A549 (cell line): ENCODE data around the gene MITF. TPM values are rescaled to one million over a fixed set of nuclear protein-coding genes. Genes with fewer than 3 reads are reported as not detected.

ENCODE experiments used
- ATAC-seq, 2 experiments: fragments of 200-7000 bp in 1 of 2; fragments of >200 bp in 1 of 2; cut with Nextera tagmentation in 1 of 2; cut with Tn5 transposase in 1 of 2; 3 replicates each; pipeline versions ENCODE4 v1.8.0 to v1.9.1; 2018 to 2020; ENCODE audit warnings: mild to moderate bottlenecking in 1 of 2, moderate library complexity in 1 of 2
- CTCF ChIA-PET: fragments of 300-600 bp; sonication (Branson Sonifier 250); formaldehyde crosslinking; extraction: SDS; loops from one replicate; lab custom pipeline; 2021; ENCODE audit warnings: antibody characterized with exemption, inconsistent platforms; lab: Yijun Ruan, JAX
- POLR2A ChIA-PET: fragments of 350-600 bp; formaldehyde crosslinking; extraction: SDS; loops from one replicate; lab custom pipeline; 2021; ENCODE audit warnings: antibody characterized with exemption, inconsistent platforms; lab: Yijun Ruan, JAX
- DNase-seq, 2 experiments: peaks; one replicate each; pipeline versions ENCODE4 v3.0.0 to v3.0.0-alpha.2; 2011 to 2016; ENCODE audit warnings: low read depth in 1 of 2, low spot score in 1 of 2
- FAIRE-seq: peaks from 2 replicates; lab custom pipeline; 2011; peaks lifted over from hg19 to GRCh38; lab: Jason Lieb, UNC
- H3K27ac ChIP-seq, 2 experiments: fragments of >200 bp; sonication (Bioruptor Twin); formaldehyde crosslinking; 3 replicates each; pipeline ENCODE4 v1.5.1; 2016 to 2017
- H3K4me1 ChIP-seq: fragments of >200 bp; sonication (Bioruptor Twin); formaldehyde crosslinking; 3 replicates; pipeline ENCODE4 v1.6.1; 2016
- H3K4me2 ChIP-seq: fragments of >200 bp; sonication (Bioruptor Twin); formaldehyde crosslinking; 3 replicates; pipeline ENCODE4 v1.6.1; 2016
- H3K4me3 ChIP-seq: fragments of >200 bp; sonication (Bioruptor Twin); formaldehyde crosslinking; 3 replicates; pipeline ENCODE4 v1.5.1; 2016
- H3K9me3 ChIP-seq: fragments of >200 bp; sonication (Bioruptor Twin); formaldehyde crosslinking; 3 replicates; pipeline ENCODE4 v1.6.1; 2016
- CHD2 ChIP-seq: fragments of 150-350 bp; IDR thresholded peaks from 2 replicates; pipeline ENCODE4 v1.6.1; 2014; ENCODE audit warnings: low read length; ENCODE audit not compliant: partially characterized antibody
- CHD4 ChIP-seq: fragments of 200-600 bp; sonication (generic); IDR thresholded peaks from 2 replicates; pipeline ENCODE4 v1.6.1; 2016; ENCODE audit warnings: antibody characterized with exemption, mild to moderate bottlenecking, borderline replicate concordance
- ELK1 ChIP-seq: fragments of 150-350 bp; IDR thresholded peaks from 2 replicates; pipeline ENCODE4 v1.6.1; 2014; ENCODE audit warnings: low read depth, mild to moderate bottlenecking, low read length
- FOXS1 ChIP-seq: fragments of 250-450 bp; sonication (Bioruptor Pico); IDR thresholded peaks from 2 replicates; pipeline ENCODE4 v1.5.0; 2020; ENCODE audit warnings: mild to moderate bottlenecking, moderate library complexity
- HEYL ChIP-seq: fragments of 250-450 bp; sonication (Bioruptor Pico); IDR thresholded peaks from 2 replicates; pipeline ENCODE4 v1.8.0; 2021; ENCODE audit warnings: mild to moderate bottlenecking, moderate library complexity
- HMGXB4 ChIP-seq: fragments of 250-450 bp; sonication (Bioruptor Pico); IDR thresholded peaks from 2 replicates; pipeline ENCODE4 v1.5.0; 2021; ENCODE audit warnings: mild to moderate bottlenecking, moderate library complexity, borderline replicate concordance
- HOXB13 ChIP-seq: fragments of 250-450 bp; sonication (Bioruptor Pico); IDR thresholded peaks from 2 replicates; pipeline ENCODE4 v1.5.0; 2020; ENCODE audit warnings: low read depth, mild to moderate bottlenecking, moderate library complexity
- HOXB5 ChIP-seq: fragments of 250-450 bp; sonication (Bioruptor Pico); IDR thresholded peaks from 2 replicates; pipeline ENCODE4 v1.5.0; 2020; ENCODE audit warnings: mild to moderate bottlenecking, moderate library complexity
- JUNB ChIP-seq: fragments of >200 bp; sonication (Bioruptor Twin); formaldehyde crosslinking; IDR thresholded peaks from 2 replicates; pipeline ENCODE4 v1.6.1; 2016
- NFE2L2 ChIP-seq: fragments of 150-350 bp; conservative IDR thresholded peaks from 2 replicates; pipeline ENCODE4 v1.6.1; 2014; ENCODE audit warnings: low read length
- NR3C1 ChIP-seq: fragments of >200 bp; sonication (Bioruptor Twin); formaldehyde crosslinking; IDR thresholded peaks from 3 replicates; pipeline ENCODE4 v1.6.1; 2017
- POLR2A ChIP-seq: IDR thresholded peaks from 2 replicates; pipeline ENCODE4 v1.6.1; 2012; ENCODE audit warnings: mild to moderate bottlenecking, low read length
- POLR2AphosphoS2 ChIP-seq: conservative IDR thresholded peaks from 2 replicates; pipeline ENCODE4 v1.6.1; 2012; ENCODE audit warnings: low read length, improper control_type of control experiment, inconsistent platforms
- RAD21 ChIP-seq, 2 experiments: fragments of >200 bp in 1 of 2; sonication (Bioruptor Twin) in 1 of 2; formaldehyde crosslinking in 1 of 2; IDR thresholded peaks in 1 of 2; conservative IDR thresholded peaks in 1 of 2; 2 replicates in 1 of 2; 3 replicates in 1 of 2; pipeline ENCODE4 v1.6.1; 2012 to 2018; ENCODE audit warnings: inconsistent platforms in 1 of 2
- SMC3 ChIP-seq: fragments of >200 bp; sonication (Bioruptor Twin); formaldehyde crosslinking; IDR thresholded peaks from 3 replicates; pipeline ENCODE4 v1.6.1; 2018; ENCODE audit warnings: inconsistent platforms
- SREBF2 ChIP-seq: fragments of 450-650 bp; IDR thresholded peaks from 2 replicates; pipeline ENCODE4 v1.6.1; 2014; ENCODE audit warnings: mild to moderate bottlenecking, moderate library complexity
- TP53 ChIP-seq: fragments of 250-450 bp; sonication (Bioruptor Pico); IDR thresholded peaks from 2 replicates; pipeline ENCODE4 v1.5.0; 2021; ENCODE audit warnings: mild to moderate bottlenecking, moderate library complexity
- ZNF302 ChIP-seq: fragments of 250-450 bp; sonication (Bioruptor Pico); IDR thresholded peaks from 2 replicates; pipeline ENCODE4 v1.9.0; 2021; ENCODE audit warnings: inconsistent platforms, mild to moderate bottlenecking, moderate library complexity
- WGBS: methylation state at CpG from one replicate; pipeline ENCODE4 v1.1.6; 2017; ENCODE audit errors: missing lambda C conversion rate; 5-methylcytosine and 5-hydroxymethylcytosine counted together
- polyA plus RNA-seq, 4 experiments: library from polyadenylated mRNA; depleted of rRNA in 3 of 4; stranded (reverse); fragments of >200 nt; fragmentation: RNase III in 1 of 4; extraction: RNeasy Plus Mini Kit Qiagen cat#74134 plus additional on column Dnase treatment in 1 of 4; gene quantifications; 2 replicates in 3 of 4; 3 replicates in 1 of 4; pipeline ENCODE4 v1.2.3, GENCODE V29; 2011 to 2017

Gene MITF
- polyA plus RNA-seq, 2 of the 4 experiments (the other 2 are of a cell fraction): 14.3 to 15.9 TPM

- ATAC-seq (no peak), FAIRE-seq (no peak), DNase-seq (no peak)
- CTCF ChIA-PET: no interaction called here
- H3K4me2 ChIP-seq: no peak overlapping the region
- no peak overlapping the region for H3K27ac ChIP-seq
- no peaks in the 10 kb centered on the region; the same call in 2 of the 3 replicates for H3K4me1 ChIP-seq
- no peak overlapping the region for H3K4me3 ChIP-seq
- 45% methylated on average over 3 of the region's 3 CpGs for WGBS
- TF ChIP-seq SMC3: no peak
- TF ChIP-seq HOXB5 (CRISPR knock-in tag): no peak
- TF ChIP-seq HOXB13 (CRISPR knock-in tag): no peak
- TF ChIP-seq FOXS1: no peak
- TF ChIP-seq POLR2AphosphoS2: no peak
- no peak for TF ChIP-seq JUNB
- TF ChIP-seq RAD21 (conservative IDR thresholded peaks at IDR 0.05 in 1 of 2, IDR thresholded peaks at IDR 0.05 in 1 of 2): no peak
- no peak for TF ChIP-seq HMGXB4
- no peak for TF ChIP-seq TP53
- TF ChIP-seq POLR2A: no peak
- no peaks in the 10 kb centered on the region for H3K9me3 ChIP-seq
- POLR2A ChIA-PET: no interaction called here
Observed at GRCh38 chr3:69994919-69995318, 255.7 kb downstream of the MITF start.

- H3K9me3 ChIP-seq: no peaks in the 10 kb centered on the region
- ATAC-seq (no peak), DNase-seq (no peak), FAIRE-seq (no peak)
- TF ChIP-seq ELK1 (no peak), CHD2 (no peak), ZNF302 (no peak), NR3C1 (no peak), HEYL (CRISPR knock-in tag) (no peak)
- H3K4me3 ChIP-seq: no peak overlapping the region
- peaks cover 4% of the 10 kb centered on the region; the same call in 2 of the 3 replicates for H3K4me1 ChIP-seq
- H3K27ac ChIP-seq: no peak overlapping the region
- ChIA-PET POLR2A (no interaction called here), CTCF (interaction anchor here (0.6 to 1.3 kb wide), 2 partner anchors 306 to 1056 kb away, joined by 3 read pairs; no protein-coding TSS in a partner anchor)
- 66% methylated on average over 3 of the region's 3 CpGs for whole genome bisulfite sequencing
- no peak overlapping the region for H3K4me2 ChIP-seq
Observed at GRCh38 chr3:69997631-69998307, 258.5 kb downstream of the MITF start.

GRCh38 chr3:69998759-69999139 lies 259.5 kb downstream of the MITF start:
- H3K4me2 ChIP-seq: peak overlapping the region; percentile 46
- no peaks in the 10 kb centered on the region for H3K9me3 ChIP-seq
- H3K27ac ChIP-seq: no peak overlapping the region; a peak in 1 of 6 replicates
- ATAC-seq: no peak
- peak overlapping the region; percentile 25 for H3K4me3 ChIP-seq
- CTCF ChIA-PET: interaction anchor here (1.3 kb wide), 1 partner anchor 1055 kb away, joined by 3 read pairs; no protein-coding TSS in a partner anchor
- TF ChIP-seq SMC3 (no peak), SREBF2 (no peak), NFE2L2 (no peak), CHD4 (no peak)
- TF ChIP-seq, all 56 proteins: peak for 0
- POLR2A ChIA-PET: no interaction called here
- H3K4me1 ChIP-seq: peaks cover 4% of the 10 kb centered on the region; the same call in 2 of the 3 replicates
- WGBS: 14% methylated on average over 3 of the region's 3 CpGs
- FAIRE-seq: no peak
- DNase-seq: no peak
